ENCODE data around the gene OSGEP. TPM values are rescaled to one million over a fixed set of nuclear protein-coding genes. Genes with fewer than 3 reads are reported as not detected.

Gene OSGEP
- total RNA-seq, 4 donors from 2014 or later = 38.7 to 105 (median 53.0) TPM

DNA sequence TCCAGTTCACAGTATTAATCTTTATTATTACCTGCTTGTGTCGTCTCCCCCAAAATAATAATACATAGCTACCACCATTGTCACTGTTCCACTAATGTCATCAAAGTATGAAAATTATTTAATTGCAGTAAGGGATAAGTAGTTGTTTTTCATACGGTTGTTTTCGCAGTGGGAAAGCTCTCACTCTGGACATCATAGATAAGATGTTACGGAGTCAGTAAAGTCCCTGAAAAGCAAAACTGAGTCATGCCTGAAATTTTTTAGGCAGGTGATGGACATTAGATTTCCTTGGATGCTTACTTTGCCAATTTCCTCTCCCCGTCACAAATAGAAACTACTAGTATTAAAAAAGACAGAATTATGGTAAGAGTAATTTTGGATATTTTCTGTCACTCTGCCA is 27.8 kb upstream of the OSGEP start:
- Histone ChIP-seq H3K27me3 (no peaks in the 10 kb centered on the region), H3K4me3 (no peak overlapping the region), H3K27ac (no peak overlapping the region), H3K36me3 (no peaks in the 10 kb centered on the region), H3K9me3 (no peaks in the 10 kb centered on the region), H3K4me1 (no peaks in the 10 kb centered on the region)
- no peak for DNase-seq
- TF ChIP-seq POLR2A (IDR thresholded peaks at IDR 0.05) = no peak
- TF ChIP-seq, protein P1, sequence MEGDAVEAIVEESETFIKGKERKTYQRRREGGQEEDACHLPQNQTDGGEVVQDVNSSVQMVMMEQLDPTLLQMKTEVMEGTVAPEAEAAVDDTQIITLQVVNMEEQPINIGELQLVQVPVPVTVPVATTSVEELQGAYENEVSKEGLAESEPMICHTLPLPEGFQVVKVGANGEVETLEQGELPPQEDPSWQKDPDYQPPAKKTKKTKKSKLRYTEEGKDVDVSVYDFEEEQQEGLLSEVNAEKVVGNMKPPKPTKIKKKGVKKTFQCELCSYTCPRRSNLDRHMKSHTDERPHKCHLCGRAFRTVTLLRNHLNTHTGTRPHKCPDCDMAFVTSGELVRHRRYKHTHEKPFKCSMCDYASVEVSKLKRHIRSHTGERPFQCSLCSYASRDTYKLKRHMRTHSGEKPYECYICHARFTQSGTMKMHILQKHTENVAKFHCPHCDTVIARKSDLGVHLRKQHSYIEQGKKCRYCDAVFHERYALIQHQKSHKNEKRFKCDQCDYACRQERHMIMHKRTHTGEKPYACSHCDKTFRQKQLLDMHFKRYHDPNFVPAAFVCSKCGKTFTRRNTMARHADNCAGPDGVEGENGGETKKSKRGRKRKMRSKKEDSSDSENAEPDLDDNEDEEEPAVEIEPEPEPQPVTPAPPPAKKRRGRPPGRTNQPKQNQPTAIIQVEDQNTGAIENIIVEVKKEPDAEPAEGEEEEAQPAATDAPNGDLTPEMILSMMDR (IDR thresholded peaks at IDR 0.05) = no peak
- intact Hi-C loops (cut with DNase I; ENCODE audit: low total_unique reads) = no loop called here

DNA sequence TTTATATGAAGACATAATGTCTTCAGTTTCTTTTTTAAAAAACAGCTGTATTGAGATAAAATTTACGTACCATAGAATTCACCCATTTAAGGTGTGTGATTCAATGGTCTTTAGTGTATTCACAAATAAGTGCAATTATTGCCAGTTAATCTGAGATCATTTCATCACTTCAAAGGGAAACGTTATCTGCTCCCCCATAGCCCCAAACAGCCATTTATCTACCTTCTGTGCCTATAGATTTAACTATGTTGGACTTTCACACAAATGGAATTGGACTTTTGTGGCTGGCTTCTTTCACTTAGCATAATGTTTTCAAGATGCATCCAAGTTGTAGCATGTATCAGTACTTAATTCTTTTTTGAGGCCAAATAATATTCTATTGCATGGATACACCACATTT is 24.3 kb upstream of the OSGEP start:
- H3K4me3 ChIP-seq = no peak overlapping the region
- H3K4me1 ChIP-seq = no peaks in the 10 kb centered on the region
- no peak for TF ChIP-seq POLR2A (IDR thresholded peaks at IDR 0.05)
- TF ChIP-seq, protein P1 (IDR thresholded peaks at IDR 0.05) = no peak
- intact Hi-C loops (cut with DNase I; ENCODE audit: low total_unique reads) = no loop called here
- H3K27ac ChIP-seq = no peak overlapping the region
- no peak for DNase-seq
- H3K9me3 ChIP-seq = no peaks in the 10 kb centered on the region
- no peaks in the 10 kb centered on the region for H3K36me3 ChIP-seq
- H3K27me3 ChIP-seq = no peaks in the 10 kb centered on the region

DNA sequence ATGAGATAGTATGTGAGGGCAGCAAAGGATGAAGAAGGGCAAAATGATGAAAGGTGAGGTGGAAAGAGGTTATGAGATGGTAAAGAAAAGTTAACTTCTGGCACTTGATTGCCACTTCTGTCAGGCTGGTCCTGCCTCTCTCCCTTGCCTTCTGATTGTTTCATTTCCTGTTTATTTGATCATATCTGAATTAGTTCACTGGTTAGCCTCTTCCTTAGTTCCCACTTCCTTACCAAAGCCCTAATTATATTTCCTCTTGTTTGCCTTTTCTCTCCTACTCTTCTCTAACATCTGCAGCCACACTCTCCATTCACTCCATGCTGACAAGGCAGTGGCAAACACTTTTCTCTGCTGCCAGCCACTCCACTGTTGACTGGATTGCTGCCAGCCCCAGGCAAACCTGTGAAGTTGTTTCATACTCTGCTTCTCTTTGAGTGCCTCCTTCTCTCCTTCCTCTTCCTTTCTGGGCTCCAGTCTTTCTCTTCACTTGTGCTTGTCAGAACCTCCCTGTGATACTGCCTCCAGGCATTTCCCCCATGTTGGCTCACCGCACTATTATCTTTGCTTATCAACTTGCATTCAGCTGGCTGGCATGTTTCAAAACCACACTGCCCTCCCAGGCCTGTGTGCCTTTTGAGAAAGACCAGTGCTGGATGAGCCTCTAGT is 22.7 kb upstream of the OSGEP start:
- no peaks in the 10 kb centered on the region for H3K27me3 ChIP-seq
- no peak for DNase-seq
- intact Hi-C loops (cut with DNase I; ENCODE audit: low total_unique reads) = no loop called here
- no peaks in the 10 kb centered on the region for H3K9me3 ChIP-seq
- no peaks in the 10 kb centered on the region for H3K36me3 ChIP-seq
- TF ChIP-seq, protein P1 (IDR thresholded peaks at IDR 0.05) = no peak
- no peak for TF ChIP-seq POLR2A (IDR thresholded peaks at IDR 0.05)
- H3K4me1 ChIP-seq = no peaks in the 10 kb centered on the region
- no peak overlapping the region for H3K4me3 ChIP-seq
- H3K27ac ChIP-seq = no peak overlapping the region

DNA sequence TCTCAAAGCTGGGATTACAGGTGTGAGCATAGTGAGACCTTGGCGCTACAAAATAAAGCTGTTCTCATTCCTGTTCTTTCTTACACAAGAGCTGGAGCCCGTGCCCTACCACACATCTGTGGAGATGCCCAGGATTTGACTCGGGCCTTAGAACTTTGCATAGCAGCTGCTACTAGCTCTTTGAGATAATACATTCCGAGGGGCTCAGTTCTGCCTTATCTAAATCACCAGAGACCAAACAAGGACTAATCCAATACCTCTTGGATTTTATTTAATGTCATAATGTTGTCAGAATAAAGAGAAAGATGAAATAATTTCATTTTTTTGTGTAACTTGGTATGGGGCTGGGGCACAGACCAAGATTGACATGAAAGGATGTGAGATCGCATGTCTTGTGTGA is 22.2 kb upstream of the OSGEP start:
- no peak overlapping the region for H3K4me3 ChIP-seq
- no peak overlapping the region for H3K27ac ChIP-seq
- H3K9me3 ChIP-seq = no peaks in the 10 kb centered on the region
- DNase-seq = no peak
- no peaks in the 10 kb centered on the region for H3K4me1 ChIP-seq
- TF ChIP-seq, protein P1 (IDR thresholded peaks at IDR 0.05) = no peak
- TF ChIP-seq POLR2A (IDR thresholded peaks at IDR 0.05) = no peak
- intact Hi-C loops (cut with DNase I; ENCODE audit: low total_unique reads) = no loop called here
- no peaks in the 10 kb centered on the region for H3K36me3 ChIP-seq
- no peaks in the 10 kb centered on the region for H3K27me3 ChIP-seq

DNA sequence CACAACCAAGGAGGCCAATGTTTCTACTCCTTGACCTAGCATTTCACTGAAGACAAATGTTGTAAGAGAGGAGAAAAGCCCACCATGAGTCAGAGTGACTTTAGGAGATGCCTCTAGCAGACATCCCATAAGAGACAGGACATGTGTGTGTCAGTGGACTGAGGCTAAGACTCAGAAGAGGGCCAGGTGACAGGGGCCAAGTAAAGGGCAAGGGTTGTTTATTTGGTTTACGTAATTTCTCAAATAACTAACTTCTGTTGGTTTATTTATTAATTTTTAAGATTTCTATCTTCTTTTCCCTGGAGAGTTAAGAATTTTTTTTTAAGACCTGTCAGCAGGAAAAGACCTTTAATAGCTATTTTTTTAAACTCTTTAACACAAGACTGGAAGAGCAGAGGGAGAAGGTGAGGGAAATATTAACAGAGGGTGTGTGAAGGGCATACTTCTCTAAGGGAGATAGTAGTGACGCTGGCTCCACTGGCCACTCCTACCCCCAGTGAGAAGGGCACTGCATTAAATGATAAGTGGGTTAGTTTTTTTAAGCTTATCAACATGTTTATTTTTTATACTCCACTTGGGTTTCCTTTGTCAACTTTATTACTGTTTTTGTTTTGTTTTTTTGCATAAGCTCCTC is 18.0 kb upstream of the OSGEP start:
- H3K4me1 ChIP-seq = peaks cover 0 to 4% of the 10 kb centered on the region in 2 donors

More for the DNA sequence above, 18.0 kb upstream of the OSGEP start:
- H3K9me3 ChIP-seq = no peaks in the 10 kb centered on the region
- no peak overlapping the region for H3K4me3 ChIP-seq
- no peak for TF ChIP-seq POLR2A (IDR thresholded peaks at IDR 0.05)
- TF ChIP-seq, protein P1 (IDR thresholded peaks at IDR 0.05) = no peak
- DNase-seq = no peak
- no peak overlapping the region for H3K27ac ChIP-seq
- H3K36me3 ChIP-seq = no peaks in the 10 kb centered on the region
- H3K27me3 ChIP-seq = no peaks in the 10 kb centered on the region
- intact Hi-C loops (cut with DNase I; ENCODE audit: low total_unique reads) = no loop called here
